Esophagus muscularis mucosa (tissue), 4 donors: ENCODE data around the gene RYR2. TPM values are rescaled to one million over a fixed set of nuclear protein-coding genes. Genes with fewer than 3 reads are reported as not detected.

Experiments used
- DNase-seq: peaks from one replicate; pipeline ENCODE4 v3.0.0-alpha.2; 2017; ENCODE audit errors: extremely low spot score
- H3K27ac ChIP-seq, 4 donors: fragments of 200-600 bp; sonication (generic); replicated peaks in 1 of 4; 1 replicate in 3 of 4; 2 replicates in 1 of 4; pipeline ENCODE4 v1.5.1; 2016 to 2019; ENCODE audit warnings: mild to moderate bottlenecking in 1 of 4
- H3K27me3 ChIP-seq, 4 donors: fragments of 200-600 bp; sonication (generic); one replicate each; pipeline versions ENCODE4 v1.5.1 to v1.6.0; 2016 to 2019
- H3K36me3 ChIP-seq, 4 donors: fragments of 200-600 bp; sonication (generic); one replicate each; pipeline ENCODE4 v1.5.1; 2016 to 2019
- H3K4me1 ChIP-seq, 4 donors: fragments of 200-600 bp; sonication (generic); one replicate each; pipeline ENCODE4 v1.5.1; 2016 to 2019
- H3K4me3 ChIP-seq, 4 donors: fragments of 200-600 bp; sonication (generic); 1 replicate in 2 of 4; 2 replicates in 2 of 4; pipeline ENCODE4 v1.5.1; 2016 to 2019; ENCODE audit warnings: mild to moderate bottlenecking in 4 of 4, moderate library complexity in 1 of 4
- H3K9me3 ChIP-seq, 4 donors: fragments of 200-600 bp; sonication (generic); 1 replicate in 3 of 4; 2 replicates in 1 of 4; pipeline ENCODE4 v1.5.1; 2016 to 2019
- CTCF ChIP-seq, 3 experiments: fragments of 200-600 bp in 2 of 3; fragments of 450-650 bp in 1 of 3; sonication (generic) in 2 of 3; IDR thresholded peaks; one replicate each; pipeline ENCODE4 v1.5.1; 2017 to 2019; ENCODE audit warnings: antibody characterized with exemption in 3 of 3, mild to moderate bottlenecking in 2 of 3, moderate library complexity in 1 of 3
- EP300 ChIP-seq: sonication (generic); formaldehyde crosslinking; IDR thresholded peaks from one replicate; pipeline ENCODE4 v1.6.1; 2017; ENCODE audit warnings: antibody characterized with exemption
- POLR2A ChIP-seq: fragments of 450-650 bp; IDR thresholded peaks from one replicate; pipeline ENCODE4 v1.6.1; 2017; ENCODE audit warnings: antibody characterized with exemption, moderate library complexity, mild to moderate bottlenecking, low read depth
- POLR2AphosphoS5 ChIP-seq, 2 donors: sonication (generic); formaldehyde crosslinking; IDR thresholded peaks; one replicate each; pipeline ENCODE4 v1.6.1; 2017; ENCODE audit warnings: antibody characterized with exemption in 2 of 2
- WGBS: methylation state at CpG from one replicate; pipeline ENCODE4 v1.1.5; 2018; 5-methylcytosine and 5-hydroxymethylcytosine counted together
- intact Hi-C: fragments of 100-400 bp; cut with DNase I; formaldehyde crosslinking; loops from one replicate; pipeline ENCODE4 v1.15.1; 2023
- total RNA-seq, 4 donors: library from RNA; depleted of rRNA; stranded (reverse); fragments of >200 nt; gene quantifications; one replicate each; pipeline versions ENCODE4 v1.1.0 to v1.2.1, GENCODE V29; 2016

The RYR2 gene
- total RNA-seq, 4 donors from 2014 or later = 29.8 to 56.3 (median 38.9) TPM

GRCh38 chr1:237025358-237026074 lies 16.5 kb upstream of the RYR2 start:
- WGBS = 96% methylated on average over 10 of the region's 10 CpGs
- TF ChIP-seq POLR2A (no peak), CTCF (IDR thresholded peaks at IDR 0.05) (no peak), POLR2AphosphoS5 (IDR thresholded peaks at IDR 0.05) (no peak), EP300 (no peak)
- Histone ChIP-seq H3K36me3 (no peaks in the 10 kb centered on the region), H3K27me3 (no peaks in the 10 kb centered on the region), H3K9me3 (no peaks in the 10 kb centered on the region), H3K4me1 (peaks cover 0 to 1% (median 0%) of the 10 kb centered on the region in 4 donors), H3K4me3 (no peak overlapping the region), H3K27ac (no peak overlapping the region)
- no peak for DNase-seq
- intact Hi-C loops = no loop called here

GRCh38 chr1:237029240-237029639 lies 12.7 kb upstream of the RYR2 start:
- intact Hi-C loops = no loop called here
- Histone ChIP-seq H3K27me3 (no peaks in the 10 kb centered on the region), H3K9me3 (no peaks in the 10 kb centered on the region), H3K4me1 (peaks cover 9 to 38% (median 26%) of the 10 kb centered on the region in 4 donors), H3K27ac (no peak overlapping the region), H3K4me3 (no peak overlapping the region), H3K36me3 (no peaks in the 10 kb centered on the region)
- 81% methylated on average over 3 of the region's 3 CpGs for WGBS
- no peak for TF ChIP-seq POLR2AphosphoS5 (IDR thresholded peaks at IDR 0.05)
- no peak for TF ChIP-seq POLR2A
- TF ChIP-seq CTCF (IDR thresholded peaks at IDR 0.05) = no peak
- TF ChIP-seq EP300 = no peak
- no peak for DNase-seq

GRCh38 chr1:237029850-237030535 lies 12.0 kb upstream of the RYR2 start:
- H3K27me3 ChIP-seq = no peaks in the 10 kb centered on the region
- TF ChIP-seq EP300 (no peak), POLR2AphosphoS5 (IDR thresholded peaks at IDR 0.05) (no peak), POLR2A (no peak), CTCF (IDR thresholded peaks at IDR 0.05) (no peak)
- H3K4me1 ChIP-seq = peaks cover 9 to 38% (median 26%) of the 10 kb centered on the region in 4 donors
- intact Hi-C loops = loop anchor here (10.0 kb wide), 1 partner anchor 145 kb away; no protein-coding TSS in a partner anchor
- WGBS = 77% methylated on average over 9 of the region's 9 CpGs
- no peak overlapping the region for H3K27ac ChIP-seq
- H3K36me3 ChIP-seq = no peaks in the 10 kb centered on the region
- DNase-seq = peak; percentile 64
- no peak overlapping the region for H3K4me3 ChIP-seq
- no peaks in the 10 kb centered on the region for H3K9me3 ChIP-seq

- no peak for TF ChIP-seq POLR2A
- peak in 1 of 2 donors; percentile 51 for TF ChIP-seq POLR2AphosphoS5 (IDR thresholded peaks at IDR 0.05)
- H3K4me3 ChIP-seq = no peak overlapping the region
- no peaks in the 10 kb centered on the region for H3K9me3 ChIP-seq
- H3K27ac ChIP-seq = peak overlapping the region in 3 of 4 donors; percentile 41 to 65 (median 64)
- no peaks in the 10 kb centered on the region for H3K27me3 ChIP-seq
- H3K4me1 ChIP-seq = peaks cover 9 to 38% (median 26%) of the 10 kb centered on the region in 4 donors
- WGBS = 70% methylated on average over 4 of the region's 4 CpGs
- intact Hi-C loops = loop anchor here (10.0 kb wide), 1 partner anchor 147 kb away; no protein-coding TSS in a partner anchor
- DNase-seq = peak; percentile 86
- no peaks in the 10 kb centered on the region for H3K36me3 ChIP-seq
These were observed 10.5 kb upstream of the RYR2 start for GRCh38 chr1:237031480-237031879.

- peak; percentile 81 for DNase-seq
- H3K36me3 ChIP-seq = no peaks in the 10 kb centered on the region
- H3K27me3 ChIP-seq = no peaks in the 10 kb centered on the region
- peaks cover 9 to 38% (median 26%) of the 10 kb centered on the region in 4 donors for H3K4me1 ChIP-seq
- peak overlapping the region in 3 of 4 donors; percentile 41 to 65 (median 64) for H3K27ac ChIP-seq
- 52% methylated on average over 7 of the region's 7 CpGs for WGBS
- intact Hi-C loops = loop anchor here (10.0 kb wide), 1 partner anchor 147 kb away; no protein-coding TSS in a partner anchor
- H3K4me3 ChIP-seq = no peak overlapping the region
- TF ChIP-seq POLR2A = no peak
- TF ChIP-seq POLR2AphosphoS5 (IDR thresholded peaks at IDR 0.05) = no peak
- no peak for TF ChIP-seq CTCF (IDR thresholded peaks at IDR 0.05)
- no peak for TF ChIP-seq EP300
- no peaks in the 10 kb centered on the region for H3K9me3 ChIP-seq
These were observed 10.0 kb upstream of the RYR2 start for GRCh38 chr1:237032029-237032428.
